HCT116 (cell line): Measurements from ENCODE around the gene NDST3. TPM values are rescaled to one million over a fixed set of nuclear protein-coding genes. Genes with fewer than 3 reads are reported as not detected.

ENCODE experiments used
- ATAC-seq: fragments of 200-7000 bp; cut with Tn5 transposase; 2 replicates; pipeline ENCODE4 v1.9.1; 2020; ENCODE audit warnings: mild to moderate bottlenecking, moderate library complexity
- BruUV-seq: library from RNA; stranded (reverse); fragments of 400-500 nt; replicated peaks from 2 replicates; lab custom pipeline; 2021; lab: Mats Ljungman, UMichigan
- CTCF ChIA-PET: fragments of 300-600 bp; sonication (Branson Sonifier 250); formaldehyde crosslinking; loops from one replicate; lab custom pipeline; 2021; ENCODE audit warnings: antibody characterized with exemption; lab: Charles Lee
- POLR2A ChIA-PET: fragments of 300-600, 350-600 bp; sonication (Branson Sonifier 250); formaldehyde crosslinking; loops from one replicate; lab custom pipeline; 2021; ENCODE audit warnings: antibody characterized with exemption; lab: Charles Lee
- RAD21 ChIA-PET, 2 experiments: fragments of 300-600 bp; sonication (Branson Sonifier 250); formaldehyde crosslinking; loops; one replicate each; lab custom pipeline; 2023; ENCODE audit warnings: low total read pairs in 2 of 2; ENCODE audit not compliant: uncharacterized antibody in 2 of 2, unreplicated experiment in 2 of 2, low non-redundant PET in 1 of 2; lab: Charles Lee
- DNase-seq: peaks from one replicate; pipeline ENCODE4 v3.0.0-alpha.2; 2010; ENCODE audit warnings: low read depth, low spot score
- H2AFZ ChIP-seq: fragments of 200-600 bp; shearing (Covaris generic), sonication (generic); 2 replicates; pipeline ENCODE4 v1.6.1; 2017; ENCODE audit warnings: low read depth, mixed run types, mixed read lengths, antibody characterized with exemption, low read length; ENCODE audit not compliant: poor library complexity, severe bottlenecking
- H3K27ac ChIP-seq: 2 replicates; pipeline ENCODE4 v1.5.1; 2012; ENCODE audit warnings: low read depth, low read length
- H3K27me3 ChIP-seq: fragments of 200-600 bp; sonication (generic); 2 replicates; pipeline ENCODE4 v1.6.1; 2016; ENCODE audit warnings: mixed run types, low read length, mixed read lengths; ENCODE audit not compliant: insufficient read depth
- H3K36me3 ChIP-seq, 2 experiments: fragments of 200-500 bp in 1 of 2; fragments of 200-600 bp in 1 of 2; sonication (Bioruptor generic) in 1 of 2; sonication (generic) in 1 of 2; 2 replicates each; pipeline versions ENCODE4 v1.5.1 to v1.6.1; 2014 to 2016; ENCODE audit warnings: low read length in 2 of 2, inconsistent platforms in 1 of 2, mixed read lengths in 1 of 2, mixed run types in 1 of 2; ENCODE audit not compliant: insufficient read depth in 2 of 2, control insufficient read depth in 1 of 2
- H3K4me1 ChIP-seq, 2 experiments: fragments of 200-600 bp in 1 of 2; sonication (generic) in 1 of 2; 2 replicates each; pipeline versions ENCODE4 v1.5.1 to v1.6.1; 2012 to 2017; ENCODE audit warnings: low read length in 2 of 2, inconsistent platforms in 1 of 2, mild to moderate bottlenecking in 1 of 2, mixed read lengths in 1 of 2, mixed run types in 1 of 2, moderate library complexity in 1 of 2; ENCODE audit not compliant: insufficient read depth in 2 of 2, control insufficient read depth in 1 of 2
- H3K4me2 ChIP-seq: fragments of 200-600 bp; sonication (generic); 2 replicates; pipeline ENCODE4 v1.6.1; 2017; ENCODE audit warnings: mixed run types, low read length, mixed read lengths
- H3K4me3 ChIP-seq, 2 experiments: fragments of 200-600 bp in 1 of 2; sonication (generic) in 1 of 2; replicated peaks in 1 of 2; 2 replicates each; pipeline ENCODE4 v1.5.1; 2011 to 2016; ENCODE audit warnings: low read length in 2 of 2, control low read depth in 1 of 2, low read depth in 1 of 2, mild to moderate bottlenecking in 1 of 2, mixed read lengths in 1 of 2, mixed run types in 1 of 2
- H3K79me2 ChIP-seq: fragments of 200-600 bp; sonication (generic); 2 replicates; pipeline ENCODE4 v1.6.1; 2017; ENCODE audit warnings: mild to moderate bottlenecking, mixed run types, low read length, moderate library complexity, mixed read lengths; ENCODE audit not compliant: insufficient read depth
- H3K9ac ChIP-seq: fragments of 200-600 bp; sonication (generic); 2 replicates; pipeline ENCODE4 v1.6.1; 2016; ENCODE audit warnings: low read length, mixed read lengths
- H3K9me2 ChIP-seq: fragments of 200-600 bp; sonication (generic), shearing (Covaris generic); 2 replicates; pipeline ENCODE4 v1.6.1; 2017; ENCODE audit warnings: mixed run types, mild to moderate bottlenecking, moderate library complexity; ENCODE audit not compliant: insufficient read depth
- H3K9me3 ChIP-seq, 2 experiments: fragments of 200-500 bp in 1 of 2; fragments of 200-600 bp in 1 of 2; sonication (Bioruptor generic) in 1 of 2; sonication (generic) in 1 of 2; 2 replicates each; pipeline ENCODE4 v1.6.1; 2014 to 2017; ENCODE audit warnings: low read length in 2 of 2, mixed read lengths in 2 of 2, inconsistent platforms in 1 of 2, low read depth in 1 of 2, mild to moderate bottlenecking in 1 of 2, mixed run types in 1 of 2, moderate library complexity in 1 of 2; ENCODE audit not compliant: control insufficient read depth in 1 of 2, insufficient read depth in 1 of 2
- H4K20me1 ChIP-seq: fragments of 200-600 bp; sonication (generic), shearing (Covaris generic); 2 replicates; pipeline ENCODE4 v1.6.1; 2017; ENCODE audit warnings: mixed run types, mild to moderate bottlenecking, moderate library complexity; ENCODE audit not compliant: insufficient read depth
- CBX3 ChIP-seq: IDR thresholded peaks from 2 replicates; pipeline ENCODE4 v1.6.1; 2012; ENCODE audit warnings: low read depth
- CEBPB ChIP-seq: IDR thresholded peaks from 2 replicates; pipeline ENCODE4 v1.6.1; 2012; ENCODE audit warnings: low read depth
- CTCF ChIP-seq, 3 experiments: fragments of 200-600 bp in 1 of 3; sonication (generic) in 1 of 3; IDR thresholded peaks in 2 of 3; conservative IDR thresholded peaks in 1 of 3; 2 replicates each; pipeline ENCODE4 v1.5.1; 2012 to 2017; ENCODE audit warnings: low read depth in 2 of 3, low read length in 2 of 3, antibody characterized with exemption in 1 of 3, borderline replicate concordance in 1 of 3, control low read depth in 1 of 3, mild to moderate bottlenecking in 1 of 3, mixed read lengths in 1 of 3, mixed run types in 1 of 3, moderate library complexity in 1 of 3; ENCODE audit not compliant: insufficient read depth in 1 of 3
- ELF1 ChIP-seq: IDR thresholded peaks from 2 replicates; pipeline ENCODE4 v1.6.1; 2012; ENCODE audit warnings: low read depth, borderline replicate concordance
- EZH2phosphoT487 ChIP-seq: fragments of 200-600 bp; IDR thresholded peaks from 2 replicates; pipeline ENCODE4 v1.6.1; 2018; ENCODE audit warnings: antibody characterized with exemption, borderline replicate concordance
- JUND ChIP-seq: IDR thresholded peaks from 2 replicates; pipeline ENCODE4 v1.6.1; 2012
- MAX ChIP-seq: IDR thresholded peaks from 2 replicates; pipeline ENCODE4 v1.6.1; 2012
- POLR2A ChIP-seq: IDR thresholded peaks from 2 replicates; pipeline ENCODE4 v1.7.0; 2011; ENCODE audit warnings: borderline replicate concordance; ENCODE audit not compliant: insufficient read depth, insufficient read length; ENCODE audit errors: extremely low read depth
- POLR2AphosphoS5 ChIP-seq: IDR thresholded peaks from 2 replicates; pipeline ENCODE4 v1.6.1; 2011; ENCODE audit warnings: mild to moderate bottlenecking, low read depth, low read length, moderate library complexity
- REST ChIP-seq: IDR thresholded peaks from 2 replicates; pipeline ENCODE4 v1.6.1; 2012; ENCODE audit warnings: low read depth
- SIN3A ChIP-seq: IDR thresholded peaks from 2 replicates; pipeline ENCODE4 v1.6.1; 2012; ENCODE audit warnings: low read depth
- SP1 ChIP-seq: IDR thresholded peaks from 2 replicates; pipeline ENCODE4 v1.6.1; 2012; ENCODE audit warnings: low read depth
- YY1 ChIP-seq: IDR thresholded peaks from 2 replicates; pipeline ENCODE4 v1.6.1; 2011; ENCODE audit warnings: low read length, low read depth, moderate library complexity, mild to moderate bottlenecking; ENCODE audit not compliant: insufficient replicate concordance; ENCODE audit errors: extremely low read depth
- ZBTB33 ChIP-seq: IDR thresholded peaks from 2 replicates; pipeline ENCODE4 v1.6.1; 2011; ENCODE audit warnings: mild to moderate bottlenecking, low read length, moderate library complexity; ENCODE audit not compliant: insufficient replicate concordance; ENCODE audit errors: extremely low read depth
- ZNF274 ChIP-seq: fragments of 200-500 bp; sonication (Bioruptor generic); IDR thresholded peaks from 2 replicates; pipeline ENCODE4 v1.6.1; 2014; ENCODE audit warnings: mild to moderate bottlenecking, low read depth, low read length, inconsistent platforms
- intact Hi-C: fragments of 100-400 bp; cut with micrococcal nuclease; formaldehyde crosslinking; loops from 2 replicates; pipeline ENCODE4 v1.10.0; 2022
- total RNA-seq: library from RNA; stranded (reverse); gene quantifications from one replicate; pipeline ENCODE4 v1.2.1, GENCODE V29; 2021; ENCODE audit not compliant: unreplicated experiment

Gene NDST3
- total RNA-seq, 1 experiment from 2014 or later, result not detected

- BruUV-seq, result no TSS peak
- no peaks in the 10 kb centered on the region for H4K20me1 ChIP-seq
- no peak overlapping the region for H3K27ac ChIP-seq
- H3K4me3 ChIP-seq, result no peak overlapping the region
- no peaks in the 10 kb centered on the region for H3K36me3 ChIP-seq
- no peak overlapping the region for H3K4me2 ChIP-seq
- intact Hi-C loops, result no loop called here
- H3K9me3 ChIP-seq, result no peaks in the 10 kb centered on the region
- ChIA-PET CTCF (no interaction called here), POLR2A (no interaction called here), RAD21 (no interaction called here)
- H3K9me2 ChIP-seq, result no peaks in the 10 kb centered on the region
- H3K79me2 ChIP-seq, result no peaks in the 10 kb centered on the region
- TF ChIP-seq POLR2A (no peak), EZH2phosphoT487 (no peak), JUND (no peak), ZBTB33 (no peak), POLR2AphosphoS5 (no peak), CBX3 (no peak), CEBPB (no peak), SIN3A (no peak), YY1 (no peak), REST (no peak), ELF1 (no peak), CTCF (IDR thresholded peaks at IDR 0.05 in 2 of 3, conservative IDR thresholded peaks at IDR 0.05 in 1 of 3; ENCODE audit: borderline replicate concordance in 1 of 3, insufficient read depth in 1 of 3, low read depth in 2 of 3, low read length in 2 of 3) (no peak), MAX (no peak), ZNF274 (no peak), SP1 (no peak)
- no peak overlapping the region for H3K9ac ChIP-seq
- no peaks in the 10 kb centered on the region for H3K27me3 ChIP-seq
- no peak overlapping the region for H2AFZ ChIP-seq
- ATAC-seq (no peak), DNase-seq (no peak)
- no peaks in the 10 kb centered on the region for H3K4me1 ChIP-seq
These were observed 120.4 kb downstream of the NDST3 start for GRCh38 chr4:118154649-118155048.
